SK-N-SH (cell line): ENCODE results near the gene SLC35E2B. TPM values are rescaled to one million over a fixed set of nuclear protein-coding genes. Genes with fewer than 3 reads are reported as not detected.
"Not testable (repeated sequence)": the region's sequence is repeated elsewhere in the genome, so short reads cannot be mapped to it uniquely, and the experiment has no call there.

Experiments
- CTCF ChIA-PET: fragments of 300-600, 350-600 bp; formaldehyde crosslinking; extraction: SDS; loops from one replicate; lab custom pipeline; 2021; lab: Yijun Ruan, JAX
- POLR2A ChIA-PET: fragments of 350-600 bp; sonication (Branson Sonifier 250); formaldehyde crosslinking; extraction: SDS; loops from one replicate; lab custom pipeline; 2020; ENCODE audit warnings: antibody characterized with exemption, inconsistent platforms; lab: Yijun Ruan, JAX
- DNase-seq: peaks from one replicate; pipeline ENCODE4 v3.0.0; 2012
- H2AFZ ChIP-seq: fragments of 200-600 bp; sonication (generic); 2 replicates; pipeline ENCODE4 v1.8.1; 2016; ENCODE audit warnings: antibody characterized with exemption, mild to moderate bottlenecking, low read depth
- H3F3A ChIP-seq: fragments of 200-600 bp; sonication (generic); replicated peaks from 2 replicates; pipeline ENCODE3; 2016; ENCODE audit warnings: antibody characterized with exemption, mild to moderate bottlenecking; ENCODE audit not compliant: insufficient read depth
- H3K27ac ChIP-seq, 2 experiments: fragments of 200-500 bp in 1 of 2; fragments of 200-600 bp in 1 of 2; sonication (Bioruptor generic) in 1 of 2; sonication (generic), shearing (Covaris generic) in 1 of 2; 2 replicates each; pipeline versions ENCODE4 v1.5.1 to v1.6.1; 2014 to 2016; ENCODE audit warnings: low read depth in 2 of 2, inconsistent platforms in 1 of 2, low read length in 1 of 2, mild to moderate bottlenecking in 1 of 2, mixed read lengths in 1 of 2
- H3K27me3 ChIP-seq: fragments of 200-600 bp; sonication (generic), shearing (Covaris generic); 2 replicates; pipeline ENCODE4 v1.6.1; 2016; ENCODE audit warnings: mixed run types; ENCODE audit not compliant: insufficient read depth
- H3K36me3 ChIP-seq, 2 experiments: fragments of 200-500 bp in 1 of 2; fragments of 200-600 bp in 1 of 2; sonication (Bioruptor generic) in 1 of 2; sonication (generic) in 1 of 2; replicated peaks in 1 of 2; 2 replicates each; pipeline versions ENCODE3 to v1.5.1; 2014 to 2016; ENCODE audit warnings: low read length in 1 of 2, mild to moderate bottlenecking in 1 of 2; ENCODE audit not compliant: insufficient read depth in 2 of 2, control insufficient read depth in 1 of 2
- H3K4me1 ChIP-seq, 2 experiments: fragments of 200-500 bp in 1 of 2; fragments of 200-600 bp in 1 of 2; sonication (Bioruptor generic) in 1 of 2; sonication (generic), shearing (Covaris generic) in 1 of 2; 2 replicates each; pipeline versions ENCODE4 v1.5.1 to v1.6.1; 2014 to 2016; ENCODE audit warnings: low read depth in 1 of 2, low read length in 1 of 2, mixed run types in 1 of 2; ENCODE audit not compliant: insufficient read depth in 2 of 2, control insufficient read depth in 1 of 2
- H3K4me2 ChIP-seq: fragments of 200-600 bp; sonication (generic), shearing (Covaris generic); 2 replicates; pipeline ENCODE4 v1.6.1; 2017; ENCODE audit warnings: mixed run types
- H3K4me3 ChIP-seq, 2 experiments: fragments of 200-500 bp in 1 of 2; fragments of 200-600 bp in 1 of 2; sonication (Bioruptor generic) in 1 of 2; sonication (generic), shearing (Covaris generic) in 1 of 2; 2 replicates each; pipeline versions ENCODE4 v1.5.1 to v1.8.1; 2014 to 2016; ENCODE audit warnings: low read depth in 2 of 2, inconsistent platforms in 1 of 2, low read length in 1 of 2, mild to moderate bottlenecking in 1 of 2, mixed read lengths in 1 of 2, moderate library complexity in 1 of 2
- H3K79me2 ChIP-seq: fragments of 200-600 bp; sonication (generic); 2 replicates; pipeline ENCODE4 v1.8.1; 2017; ENCODE audit warnings: mild to moderate bottlenecking; ENCODE audit not compliant: insufficient read depth
- H3K9ac ChIP-seq: fragments of 200-600 bp; sonication (generic); 2 replicates; pipeline ENCODE4 v1.6.1; 2017; ENCODE audit warnings: mixed run types
- H3K9me2 ChIP-seq: fragments of 200-600 bp; sonication (generic); 2 replicates; pipeline ENCODE4 v1.6.1; 2017; ENCODE audit warnings: mixed run types
- H3K9me3 ChIP-seq: fragments of 200-600 bp; sonication (generic); 2 replicates; pipeline ENCODE4 v1.6.1; 2017; ENCODE audit warnings: mixed run types, mild to moderate bottlenecking, moderate library complexity
- H4K20me1 ChIP-seq: fragments of 200-600 bp; sonication (generic); 2 replicates; pipeline ENCODE4 v1.6.1; 2017; ENCODE audit warnings: mild to moderate bottlenecking, mixed run types; ENCODE audit not compliant: insufficient read depth
- EP300 ChIP-seq, 2 experiments: IDR thresholded peaks; 2 replicates each; pipeline versions ENCODE4 v1.4.0 to v1.6.1; 2012; ENCODE audit warnings: borderline replicate concordance in 1 of 2, low read depth in 1 of 2, low read length in 1 of 2
- USF2 ChIP-seq: fragments of 150-350 bp; IDR thresholded peaks from 2 replicates; pipeline ENCODE4 v1.6.1; 2017; ENCODE audit warnings: antibody characterized with exemption, low read length, low read depth, borderline replicate concordance
- WGBS: methylation state at CpG from one replicate; pipeline ENCODE4 v1.1.6; 2017; ENCODE audit warnings: low lambda C conversion rate; 5-methylcytosine and 5-hydroxymethylcytosine counted together
- polyA plus RNA-seq, 3 experiments: library from polyadenylated mRNA; depleted of rRNA; stranded (reverse); fragments of >200 nt; gene quantifications; 2 replicates each; pipeline ENCODE4 v1.2.3, GENCODE V29; 2012

SLC35E2B gene
- polyA plus RNA-seq, 1 of the 3 experiments (the other 2 are of a cell fraction), result 20.5 TPM

GRCh38 chr1:1634613-1635012 is 58.0 kb downstream of the SLC35E2B start:
- H3F3A ChIP-seq, H3K4me1 ChIP-seq, H3K4me3 ChIP-seq, H2AFZ ChIP-seq, H3K9me3 ChIP-seq, H3K27me3 ChIP-seq, DNase-seq, H3K9ac ChIP-seq, H3K9me2 ChIP-seq, H3K79me2 ChIP-seq, H3K36me3 ChIP-seq, H3K4me2 ChIP-seq, POLR2A ChIA-PET, H4K20me1 ChIP-seq, H3K27ac ChIP-seq, CTCF ChIA-PET: not testable (repeated sequence)
- WGBS, result 74% methylated on average over 3 of the region's 13 CpGs

DNA sequence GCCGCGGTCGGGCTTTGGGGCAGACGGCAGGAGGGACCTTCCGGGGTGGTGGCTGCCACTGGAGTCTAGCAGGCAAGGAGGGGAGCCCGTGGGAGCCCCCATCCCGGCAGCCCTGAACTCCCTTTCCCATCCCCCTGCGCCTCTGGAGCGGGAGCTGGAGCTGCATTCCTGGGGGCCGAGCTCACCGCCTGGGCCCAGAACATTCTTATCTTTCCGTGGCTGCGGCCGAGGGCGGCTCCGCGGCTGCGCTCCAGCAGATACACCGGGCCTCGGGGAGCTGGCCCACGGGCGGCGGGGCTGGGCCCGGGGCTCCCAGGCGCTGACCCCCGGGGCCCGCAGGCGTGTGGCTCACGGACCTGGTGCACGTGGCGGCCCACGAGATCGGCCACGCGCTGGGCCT is 59.2 kb downstream of the SLC35E2B start:
- H3K4me1 ChIP-seq, H3K4me2 ChIP-seq, H3K79me2 ChIP-seq, H3K27me3 ChIP-seq, H3K36me3 ChIP-seq, CTCF ChIA-PET, H3K27ac ChIP-seq, H3K9me3 ChIP-seq, H3F3A ChIP-seq, DNase-seq, H3K9me2 ChIP-seq, H3K4me3 ChIP-seq, H3K9ac ChIP-seq, H2AFZ ChIP-seq, POLR2A ChIA-PET, H4K20me1 ChIP-seq: not testable (repeated sequence)
- no CpG with 5 or more reads among the region's 35 CpGs for WGBS

GRCh38 chr1:1631782-1632420 is 60.7 kb downstream of the SLC35E2B start, which contains the start of gene MMP23B:
Gene MMP23B (plus strand): TSS chr1:1632173. CDS start chr1:1632219, 46 bp downstream.
- POLR2A ChIA-PET, result no interaction called here
- TF ChIP-seq USF2 (no peak), EP300 (IDR thresholded peaks at IDR 0.05; ENCODE audit: borderline replicate concordance in 1 of 2, low read depth in 1 of 2, low read length in 1 of 2) (no peak)
- no peak within 1 kb of the TSS for H3K4me3 ChIP-seq
- peak; percentile 61 for DNase-seq
- CTCF ChIA-PET, result no interaction called here
- H3K9me3 ChIP-seq, result no peaks in the 10 kb centered on the region
- H4K20me1 ChIP-seq, result no peaks in the 10 kb centered on the region
- peaks cover 0 to 6% of the 10 kb centered on the region in 2 experiments for H3K36me3 ChIP-seq
- H3K4me1 ChIP-seq, result no peaks in the 10 kb centered on the region
- no peaks in the 10 kb centered on the region for H3K9me2 ChIP-seq
- H2AFZ ChIP-seq, result no peak within 1 kb of the TSS
- H3K27me3 ChIP-seq, result no peaks in the 10 kb centered on the region
- H3K27ac ChIP-seq, result no peak within 1 kb of the TSS
- H3K4me2 ChIP-seq, result no peak within 1 kb of the TSS
- WGBS, result 71% methylated on average over 12 of the region's 48 CpGs
- no peaks in the 10 kb centered on the region for H3K79me2 ChIP-seq
- H3F3A ChIP-seq, result no peaks in the 10 kb centered on the region
- H3K9ac ChIP-seq, result no peak within 1 kb of the TSS
